Measurements from ENCODE around the gene INKA2. TPM values are rescaled to one million over a fixed set of nuclear protein-coding genes. Genes with fewer than 3 reads are reported as not detected.
"Not testable (repeated sequence)": the region's sequence is repeated elsewhere in the genome, so short reads cannot be mapped to it uniquely, and the experiment has no call there.

The INKA2 gene
- total RNA-seq, 1 experiment from 2014 or later, result 12.5 TPM

GRCh38 chr1:111750856-111751255 lies 11.7 kb upstream of the INKA2 start:
- no peak for DNase-seq (ENCODE audit: low read depth)

- no peak for DNase-seq (ENCODE audit: low read depth)
Measured at GRCh38 chr1:111749628-111750027, 10.4 kb upstream of the INKA2 start.

DNA sequence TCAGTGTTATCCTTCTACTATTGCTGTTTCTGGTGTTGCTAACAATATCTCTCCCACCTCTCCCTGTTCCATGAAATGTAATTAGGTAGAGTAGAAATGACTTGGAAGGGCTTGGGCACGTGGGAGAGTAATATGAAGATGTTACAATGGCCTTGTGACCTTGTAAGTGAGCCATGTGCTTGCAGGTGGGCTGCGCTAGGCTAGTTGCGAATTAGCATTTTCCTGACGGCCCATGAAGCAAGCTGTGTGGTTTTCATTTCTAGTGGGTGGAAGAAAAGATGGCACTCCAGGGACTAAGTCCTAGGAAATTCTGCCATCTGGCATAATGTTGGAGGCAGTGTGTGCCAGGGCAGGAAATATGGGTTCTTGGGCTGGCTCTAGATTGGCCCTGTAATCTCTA lies 8.8 kb upstream of the INKA2 start:
- no peak for DNase-seq (ENCODE audit: low read depth)

DNA sequence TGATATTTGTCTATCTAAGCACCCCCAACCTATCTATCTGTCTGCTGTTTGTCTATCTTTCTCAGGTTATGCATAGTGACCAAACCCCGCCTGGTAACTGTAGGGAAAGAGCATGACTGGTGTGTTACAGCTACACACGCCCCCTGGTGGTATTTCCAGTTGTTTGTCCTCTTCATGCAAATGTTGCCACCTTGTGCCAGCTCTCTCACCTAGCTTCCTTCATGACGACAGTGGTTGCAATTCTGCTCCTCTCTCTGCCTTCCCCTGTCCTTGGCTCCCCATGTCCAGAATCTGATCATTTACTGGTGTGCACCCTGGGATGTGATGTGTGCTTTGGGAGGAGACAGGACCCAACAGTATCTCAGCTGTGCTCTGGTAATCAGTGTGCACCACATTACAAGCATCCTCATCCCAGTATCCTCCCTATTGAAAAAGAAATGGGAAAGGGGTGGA lies 8.1 kb upstream of the INKA2 start:
- DNase-seq (ENCODE audit: low read depth), result peak; percentile 73

DNA sequence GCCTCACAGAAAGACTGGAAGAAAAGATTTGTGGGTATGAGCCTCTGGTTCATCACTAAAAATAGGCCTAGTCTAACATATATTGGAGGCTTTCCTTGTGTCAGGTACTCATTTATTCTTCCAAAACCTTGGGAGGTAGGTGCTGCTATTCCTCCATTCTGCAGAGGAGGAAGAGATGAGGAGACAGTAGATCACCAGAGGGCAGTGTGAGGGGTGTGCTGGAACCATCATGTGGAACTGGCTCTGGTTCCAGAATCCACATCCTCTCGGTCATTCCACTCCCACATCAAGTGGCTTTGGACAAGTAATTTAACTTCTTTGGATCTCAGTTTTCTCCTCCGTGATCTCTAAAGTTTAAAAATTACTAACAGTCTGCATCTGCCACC lies 7.4 kb upstream of the INKA2 start:
- no peak for DNase-seq (ENCODE audit: low read depth)

- DNase-seq (ENCODE audit: low read depth), result no peak
Measured at GRCh38 chr1:111745675-111746613, 6.7 kb upstream of the INKA2 start.

DNA sequence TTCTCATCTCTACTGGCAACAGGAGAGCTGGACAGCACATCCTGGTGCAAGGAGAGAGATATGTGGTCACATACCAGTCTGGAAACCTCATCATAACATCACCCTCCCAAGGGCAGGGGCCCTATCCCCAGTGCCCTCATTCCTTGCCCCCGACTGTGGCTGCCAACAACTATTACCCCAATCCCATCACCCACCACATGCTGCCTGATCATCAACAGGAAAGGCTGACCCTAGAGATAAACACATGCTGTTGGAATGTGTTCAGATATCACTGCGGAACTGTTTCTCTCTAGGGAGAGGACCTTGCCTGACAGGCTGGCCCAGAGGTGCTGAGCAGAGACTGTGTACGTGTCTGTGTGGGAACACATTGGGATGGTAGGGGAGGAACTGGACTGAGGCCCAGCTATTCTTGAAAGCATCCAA lies 4.5 kb upstream of the INKA2 start:
- peak; percentile 79 for DNase-seq (ENCODE audit: low read depth)

GRCh38 chr1:111742938-111743549 lies 3.8 kb upstream of the INKA2 start:
- no peak for DNase-seq (ENCODE audit: low read depth)

GRCh38 chr1:111742292-111742691 lies 3.1 kb upstream of the INKA2 start:
- not testable (repeated sequence) for DNase-seq (ENCODE audit: low read depth)

- peak; percentile 40 for DNase-seq (ENCODE audit: low read depth)
Measured at GRCh38 chr1:111739925-111740765, 950 bp upstream of the INKA2 start.

DNA sequence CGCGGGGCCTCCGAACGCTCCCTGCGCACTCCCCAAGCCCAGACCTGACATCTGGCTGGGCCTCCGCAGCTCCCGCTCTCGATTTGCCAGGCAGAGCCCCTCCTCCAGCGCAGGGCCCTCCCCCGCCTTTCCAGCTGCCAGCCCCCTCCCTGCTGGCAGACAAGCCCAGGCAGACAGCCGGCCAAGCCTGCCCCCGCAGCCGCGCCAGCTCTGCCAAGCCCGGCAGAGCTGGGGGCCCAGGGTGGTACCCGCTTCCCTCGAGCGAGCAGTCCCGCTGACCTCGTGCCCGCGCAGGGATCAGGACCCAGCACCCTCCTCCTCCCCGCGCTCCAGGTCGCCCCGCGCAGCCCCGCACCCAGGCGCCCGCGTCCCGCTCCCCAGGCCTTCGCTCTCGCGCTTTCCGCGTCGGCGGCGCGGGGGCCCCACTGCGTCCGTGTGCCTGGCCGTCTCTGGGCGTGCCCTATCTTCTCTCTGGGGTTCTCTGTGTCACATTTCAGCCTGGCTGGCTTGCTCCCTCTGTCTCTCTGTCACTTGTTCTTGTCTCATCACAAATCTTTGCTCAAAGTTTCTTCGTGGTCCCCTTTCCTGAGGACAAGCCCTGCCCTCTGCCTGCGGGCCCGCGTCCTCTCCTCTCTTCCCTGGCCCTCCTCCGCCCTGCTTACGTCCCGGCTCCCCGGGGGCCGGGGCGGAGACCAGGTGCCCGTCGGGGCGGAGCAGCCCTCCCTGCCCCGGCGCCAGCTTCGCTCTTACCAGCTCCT lies 580 bp downstream of the INKA2 start:
- DNase-seq (ENCODE audit: low read depth), result peak; percentile 75

DNA sequence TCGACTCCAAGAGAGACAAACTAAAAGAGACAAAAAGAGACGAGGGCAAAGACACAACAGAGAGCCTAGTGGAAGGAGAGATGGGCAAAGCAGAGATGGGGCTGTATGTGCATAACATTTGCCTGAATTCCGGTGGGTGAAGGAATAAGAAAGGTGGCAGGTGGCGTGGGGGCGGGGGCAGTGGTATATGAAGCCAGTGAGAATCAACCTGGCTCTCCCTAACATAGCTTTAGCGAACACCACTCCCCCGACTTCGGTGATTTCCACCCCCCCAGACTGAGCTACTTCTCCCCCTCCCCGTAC lies 1.1 kb downstream of the INKA2 start:
- no peak for DNase-seq (ENCODE audit: low read depth)

DNA sequence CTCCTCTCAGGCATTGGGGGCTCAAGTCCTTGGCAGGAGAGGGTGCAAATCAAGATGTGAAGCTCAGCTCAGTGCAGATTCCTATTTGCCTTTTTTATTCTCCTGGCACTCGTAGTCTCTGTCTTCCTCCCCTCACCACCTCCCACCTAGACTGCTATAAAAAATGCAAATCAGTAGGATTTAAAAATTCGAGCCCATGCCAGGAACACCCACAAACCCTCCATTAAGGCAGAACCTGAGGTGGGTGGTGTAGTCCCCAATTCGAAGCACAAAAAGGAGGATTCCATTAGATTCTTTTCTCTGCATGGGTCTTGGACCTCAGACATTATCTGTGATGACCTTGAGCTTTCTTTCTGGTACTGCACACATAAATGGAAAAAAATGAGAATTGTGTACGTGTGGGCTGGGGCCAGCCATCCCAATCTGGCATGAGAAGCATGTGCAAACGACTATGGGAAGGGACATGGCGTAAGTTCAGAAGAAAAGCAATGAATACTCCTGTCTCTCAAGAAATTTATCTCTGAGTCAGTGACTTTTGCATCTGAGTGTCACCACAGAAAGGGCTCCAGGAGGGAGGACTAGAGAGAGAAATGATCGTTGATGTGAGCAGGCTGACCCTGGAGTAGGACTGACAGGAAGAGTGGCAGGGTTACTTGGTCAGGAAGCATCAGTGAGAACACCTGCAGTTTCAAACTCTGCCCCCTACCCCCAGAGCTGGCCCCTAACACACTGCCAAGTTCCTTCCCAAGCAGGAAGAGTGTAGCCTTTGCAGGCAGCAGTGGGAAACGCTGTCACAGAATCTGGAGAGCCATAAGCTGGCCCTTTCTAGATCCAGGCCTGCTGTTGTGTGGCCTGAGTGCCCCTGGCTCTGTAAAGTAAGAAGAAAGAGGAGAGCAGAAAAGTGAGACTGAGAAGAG lies 1.7 kb downstream of the INKA2 start:
- DNase-seq (ENCODE audit: low read depth), result no peak

DNA sequence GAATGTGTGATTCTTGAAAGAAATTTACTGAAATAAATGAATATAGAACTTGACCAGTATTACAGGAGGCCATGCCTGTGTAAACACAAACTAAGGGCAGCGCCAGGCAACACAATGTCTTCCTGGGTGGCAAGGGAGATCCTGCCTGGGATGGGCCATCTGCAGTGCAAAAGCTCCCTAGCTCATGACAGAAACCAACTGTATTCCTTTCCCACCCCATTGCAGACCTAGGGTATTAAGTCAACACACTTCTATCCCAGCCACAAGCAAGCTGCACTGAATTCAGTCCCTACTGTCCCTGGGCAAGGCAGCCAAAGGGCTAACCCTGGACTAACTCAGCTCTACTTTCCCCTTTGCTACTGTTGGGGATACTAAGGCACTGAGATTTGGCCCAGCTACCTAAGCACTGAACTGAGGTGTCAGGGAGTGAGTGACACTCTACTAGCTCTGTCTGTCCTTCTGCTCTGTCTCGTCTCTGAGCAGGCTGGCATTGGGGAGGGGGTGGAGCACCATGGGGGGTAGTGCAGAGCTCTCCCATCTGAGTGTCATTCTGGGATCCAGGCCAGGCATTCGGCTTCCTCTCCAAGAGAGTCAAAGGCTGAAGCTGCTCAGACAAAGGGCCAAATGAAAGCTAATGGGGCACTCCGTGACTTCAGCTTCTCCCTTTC lies 2.5 kb downstream of the INKA2 start:
- DNase-seq (ENCODE audit: low read depth), result peak; percentile 50

DNA sequence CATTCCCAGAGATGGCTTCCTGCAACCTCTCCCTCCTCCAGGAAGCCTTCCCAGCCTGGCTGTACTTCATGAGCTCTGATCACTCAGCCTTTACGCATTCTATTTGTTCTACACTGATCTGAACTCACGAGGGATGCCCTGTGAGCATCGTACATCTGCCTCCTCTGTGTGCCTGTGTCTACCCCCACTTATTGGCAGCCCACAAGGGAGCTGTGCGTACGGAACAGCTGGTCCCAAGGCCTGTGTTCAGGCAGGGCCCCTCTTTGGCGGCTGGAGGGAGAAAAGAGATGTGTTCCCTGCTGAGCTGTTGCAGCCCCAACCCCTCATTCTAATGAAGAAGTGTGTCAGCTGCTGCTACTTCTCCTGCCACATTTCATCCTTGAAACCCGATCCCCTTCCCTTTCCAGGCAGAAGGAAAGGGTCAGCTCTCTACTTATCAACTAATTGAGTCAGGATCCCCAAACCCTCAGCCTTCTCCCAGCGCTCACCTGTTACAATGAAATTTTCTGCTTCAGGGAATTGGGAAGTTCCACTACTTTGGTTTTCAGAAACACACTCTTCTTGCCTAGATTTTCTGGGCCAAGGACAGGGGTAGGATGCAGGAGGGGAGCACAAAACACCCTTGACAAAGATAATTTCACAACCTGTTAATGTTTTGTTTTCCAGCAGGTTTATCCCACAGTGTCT lies 3.2 kb downstream of the INKA2 start:
- DNase-seq (ENCODE audit: low read depth), result peak; percentile 97

GRCh38 chr1:111735321-111735720 lies 3.9 kb downstream of the INKA2 start:
- DNase-seq (ENCODE audit: low read depth), result no peak

- no peak for DNase-seq (ENCODE audit: low read depth)
Measured at GRCh38 chr1:111734856-111735255, 4.3 kb downstream of the INKA2 start.

GRCh38 chr1:111734426-111734825 lies 4.8 kb downstream of the INKA2 start:
- no peak for DNase-seq (ENCODE audit: low read depth)

- DNase-seq (ENCODE audit: low read depth), result no peak
Measured at GRCh38 chr1:111733992-111734341, 5.2 kb downstream of the INKA2 start.

Measured in LHCN-M2 (cell line).